ENCODE measurements around the gene SSBP2. TPM values are rescaled to one million over a fixed set of nuclear protein-coding genes. Genes with fewer than 3 reads are reported as not detected.
A peak's percentile ranks its signal among the peaks of the same experiment; 100 is the strongest.

SSBP2 gene
- total RNA-seq, 3 donors from 2014 or later = 65.5 to 110 (median 76.6) TPM

DNA sequence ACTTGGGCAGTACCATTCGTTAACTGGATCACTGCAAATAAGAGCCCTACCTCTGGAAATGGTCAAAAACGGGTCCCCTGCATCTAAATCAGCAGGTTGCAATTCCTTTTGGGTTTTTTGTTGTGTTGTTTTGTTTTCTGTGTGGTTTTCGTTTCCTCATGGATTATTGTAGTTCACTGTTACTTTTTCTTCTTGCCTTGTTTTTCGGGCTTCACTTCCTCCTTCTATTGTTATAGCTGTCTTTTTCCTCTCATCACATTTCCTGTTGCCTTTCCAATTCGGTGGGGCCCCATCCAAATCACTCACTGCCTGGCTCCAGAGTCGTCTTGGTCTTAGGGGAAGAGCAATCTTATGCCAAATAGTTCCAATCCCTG lies 8.7 kb upstream of the SSBP2 start:
- intact Hi-C loops (cut with DNase I; ENCODE audit: low total_unique reads) = no loop called here
- Histone ChIP-seq H3K36me3 (no peaks in the 10 kb centered on the region), H3K27me3 (no peaks in the 10 kb centered on the region), H3K9me3 (no peaks in the 10 kb centered on the region), H3K4me1 (peaks cover 0 to 11% of the 10 kb centered on the region in 2 donors), H3K27ac (no peak overlapping the region), H3K4me3 (no peak overlapping the region)
- DNase-seq (ENCODE audit: low spot score in 2 of 2) = no peak
- TF ChIP-seq POLR2AphosphoS5 (IDR thresholded peaks at IDR 0.05) = no peak

DNA sequence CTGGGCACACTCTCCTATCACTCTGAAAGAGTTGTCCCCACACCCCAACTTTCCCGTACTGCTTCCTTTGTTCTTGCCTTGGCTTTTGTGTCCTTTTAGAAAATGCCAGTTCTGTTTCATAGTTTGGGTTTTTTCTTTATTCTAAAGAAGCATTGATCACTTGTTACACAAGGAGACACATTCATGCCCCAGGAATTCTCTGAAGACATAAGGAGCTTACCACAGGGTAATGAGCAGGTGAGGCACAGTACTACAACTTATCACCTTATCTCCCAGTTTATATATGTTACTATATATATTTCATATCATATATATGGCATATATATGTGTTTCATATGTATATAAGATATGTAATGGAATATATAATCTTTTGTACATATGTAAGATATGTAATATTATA lies 6.5 kb upstream of the SSBP2 start:
- TF ChIP-seq, protein P1, sequence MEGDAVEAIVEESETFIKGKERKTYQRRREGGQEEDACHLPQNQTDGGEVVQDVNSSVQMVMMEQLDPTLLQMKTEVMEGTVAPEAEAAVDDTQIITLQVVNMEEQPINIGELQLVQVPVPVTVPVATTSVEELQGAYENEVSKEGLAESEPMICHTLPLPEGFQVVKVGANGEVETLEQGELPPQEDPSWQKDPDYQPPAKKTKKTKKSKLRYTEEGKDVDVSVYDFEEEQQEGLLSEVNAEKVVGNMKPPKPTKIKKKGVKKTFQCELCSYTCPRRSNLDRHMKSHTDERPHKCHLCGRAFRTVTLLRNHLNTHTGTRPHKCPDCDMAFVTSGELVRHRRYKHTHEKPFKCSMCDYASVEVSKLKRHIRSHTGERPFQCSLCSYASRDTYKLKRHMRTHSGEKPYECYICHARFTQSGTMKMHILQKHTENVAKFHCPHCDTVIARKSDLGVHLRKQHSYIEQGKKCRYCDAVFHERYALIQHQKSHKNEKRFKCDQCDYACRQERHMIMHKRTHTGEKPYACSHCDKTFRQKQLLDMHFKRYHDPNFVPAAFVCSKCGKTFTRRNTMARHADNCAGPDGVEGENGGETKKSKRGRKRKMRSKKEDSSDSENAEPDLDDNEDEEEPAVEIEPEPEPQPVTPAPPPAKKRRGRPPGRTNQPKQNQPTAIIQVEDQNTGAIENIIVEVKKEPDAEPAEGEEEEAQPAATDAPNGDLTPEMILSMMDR (IDR thresholded peaks at IDR 0.05) = no peak
- TF ChIP-seq POLR2A (IDR thresholded peaks at IDR 0.05) = no peak
- no peak for TF ChIP-seq POLR2AphosphoS5 (IDR thresholded peaks at IDR 0.05)
- Histone ChIP-seq H3K27ac (peak overlapping the region; percentile 73 to 99), H3K9me3 (no peaks in the 10 kb centered on the region), H3K4me3 (no peak overlapping the region), H3K36me3 (no peaks in the 10 kb centered on the region), H3K27me3 (no peaks in the 10 kb centered on the region), H3K4me1 (peaks cover 0 to 18% of the 10 kb centered on the region in 2 donors)
- no peak for DNase-seq (ENCODE audit: low spot score in 2 of 2)
- intact Hi-C loops (cut with DNase I; ENCODE audit: low total_unique reads) = no loop called here

DNA sequence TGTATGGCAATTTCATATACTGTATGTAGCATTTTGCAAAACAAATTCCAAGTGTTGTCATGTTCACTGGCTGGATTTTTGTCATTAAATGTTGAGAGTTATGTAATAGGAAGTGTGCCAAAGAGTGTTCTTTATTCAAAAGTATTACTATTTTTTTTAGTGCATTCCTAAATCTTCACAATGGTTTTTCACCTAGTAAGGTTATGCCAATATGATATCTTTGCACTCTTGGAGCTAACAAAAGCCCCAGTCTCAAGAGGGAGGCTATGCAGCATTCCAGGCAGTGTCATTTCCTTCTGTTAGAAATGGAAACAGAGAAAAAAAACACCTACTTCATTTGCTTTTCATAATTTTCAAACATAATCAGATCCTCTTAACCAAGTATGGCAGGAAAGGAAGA lies 5.1 kb upstream of the SSBP2 start:
- intact Hi-C loops (cut with DNase I; ENCODE audit: low total_unique reads) = no loop called here

DNA sequence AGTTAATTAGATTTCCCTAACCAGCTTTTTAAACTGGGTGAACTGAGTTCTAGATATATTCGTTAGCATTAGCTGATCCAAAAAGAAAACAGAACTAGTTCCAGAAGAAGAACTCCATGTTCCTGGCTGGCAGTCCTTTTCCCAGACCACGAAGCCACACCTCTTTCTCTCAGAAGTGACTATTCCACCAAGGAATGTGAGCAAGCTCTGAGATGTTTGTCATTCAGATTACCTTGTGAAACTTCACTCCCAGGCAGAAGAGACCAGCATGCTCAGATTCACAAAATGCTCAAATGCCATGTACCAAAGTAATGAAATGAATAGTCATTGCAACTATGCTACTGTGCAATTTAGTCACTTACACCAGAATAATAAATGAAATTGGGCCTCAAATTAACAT lies 4.4 kb upstream of the SSBP2 start:
- no peaks in the 10 kb centered on the region for H3K9me3 ChIP-seq
- no peaks in the 10 kb centered on the region for H3K36me3 ChIP-seq
- no peak overlapping the region for H3K4me3 ChIP-seq
- DNase-seq (ENCODE audit: low spot score in 2 of 2) = peak in 1 of 2 donors; percentile 86
- peak overlapping the region; percentile 73 to 99 for H3K27ac ChIP-seq
- peaks cover 0 to 18% of the 10 kb centered on the region in 2 donors for H3K4me1 ChIP-seq
- H3K27me3 ChIP-seq = no peaks in the 10 kb centered on the region
- TF ChIP-seq POLR2AphosphoS5 (IDR thresholded peaks at IDR 0.05) = peak in 2 of 3 donors; percentile 47 to 66
- TF ChIP-seq, protein P1 (IDR thresholded peaks at IDR 0.05) = no peak
- no peak for TF ChIP-seq POLR2A (IDR thresholded peaks at IDR 0.05)
- intact Hi-C loops (cut with DNase I; ENCODE audit: low total_unique reads) = no loop called here

More for the DNA sequence above, 5.1 kb upstream of the SSBP2 start:
- H3K27ac ChIP-seq = peak overlapping the region; percentile 73 to 99
- H3K4me1 ChIP-seq = peaks cover 0 to 18% of the 10 kb centered on the region in 2 donors
- no peaks in the 10 kb centered on the region for H3K27me3 ChIP-seq
- no peak for DNase-seq (ENCODE audit: low spot score in 2 of 2)
- TF ChIP-seq, protein P1 (IDR thresholded peaks at IDR 0.05) = no peak
- TF ChIP-seq POLR2A (IDR thresholded peaks at IDR 0.05) (no peak), POLR2AphosphoS5 (IDR thresholded peaks at IDR 0.05) (no peak)
- no peaks in the 10 kb centered on the region for H3K9me3 ChIP-seq
- no peak overlapping the region for H3K4me3 ChIP-seq
- H3K36me3 ChIP-seq = no peaks in the 10 kb centered on the region

DNA sequence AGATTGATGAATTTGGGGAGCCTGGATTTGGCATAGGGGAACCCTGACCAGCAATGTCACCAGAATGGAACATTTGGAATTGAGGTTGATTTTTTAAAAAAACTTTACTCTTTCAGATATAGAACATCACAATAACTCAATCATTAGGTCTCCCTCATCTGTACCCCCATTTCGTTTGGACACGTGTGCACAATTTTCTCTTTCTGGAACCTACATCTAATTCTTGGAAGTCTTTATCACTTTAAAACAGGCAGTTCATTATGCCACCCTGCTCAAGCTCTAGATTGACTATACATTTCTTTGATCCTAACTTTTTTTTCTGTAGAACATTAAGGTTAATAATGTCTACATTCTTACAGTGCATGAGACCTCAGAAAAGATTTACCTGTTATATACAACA lies 3.7 kb upstream of the SSBP2 start:
- no peaks in the 10 kb centered on the region for H3K27me3 ChIP-seq
- intact Hi-C loops (cut with DNase I; ENCODE audit: low total_unique reads) = loop anchor here (5.0 kb wide), 3 partner anchors 83 to 218 kb away; partner anchors contain the start of gene ATG10
- no peak for DNase-seq (ENCODE audit: low spot score in 2 of 2)
- H3K36me3 ChIP-seq = no peaks in the 10 kb centered on the region
- H3K9me3 ChIP-seq = no peaks in the 10 kb centered on the region
- H3K27ac ChIP-seq = peak overlapping the region; percentile 73 to 99
- no peak for TF ChIP-seq POLR2A (IDR thresholded peaks at IDR 0.05)
- TF ChIP-seq, protein P1 (IDR thresholded peaks at IDR 0.05) = no peak
- TF ChIP-seq POLR2AphosphoS5 (IDR thresholded peaks at IDR 0.05) = no peak
- peaks cover 0 to 18% of the 10 kb centered on the region in 2 donors for H3K4me1 ChIP-seq
- no peak overlapping the region for H3K4me3 ChIP-seq

DNA sequence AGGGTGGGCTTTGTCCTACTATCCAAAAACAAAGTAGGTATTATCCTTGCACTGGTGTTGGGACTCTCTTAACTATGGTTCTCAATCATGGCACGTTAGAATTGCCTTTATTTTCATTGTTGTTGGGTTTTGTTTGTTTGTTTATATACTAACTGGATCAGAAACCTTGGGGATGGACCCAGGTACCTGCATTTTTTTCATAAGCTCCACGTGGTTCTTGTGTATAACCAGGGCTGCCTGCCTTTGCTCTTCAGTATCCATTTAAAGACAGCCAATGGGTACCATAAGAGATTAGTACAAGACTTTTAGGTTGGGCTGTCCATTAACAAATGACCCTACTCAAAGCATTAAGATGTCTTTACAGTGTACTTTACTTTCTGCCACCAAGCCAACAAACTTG lies 2.5 kb upstream of the SSBP2 start:
- Histone ChIP-seq H3K4me1 (peaks cover 0 to 18% of the 10 kb centered on the region in 2 donors), H3K27me3 (no peaks in the 10 kb centered on the region), H3K4me3 (no peak overlapping the region), H3K9me3 (no peaks in the 10 kb centered on the region), H3K27ac (peak overlapping the region; percentile 34 to 99), H3K36me3 (no peaks in the 10 kb centered on the region)
- intact Hi-C loops (cut with DNase I; ENCODE audit: low total_unique reads) = loop anchor here (5.0 kb wide), 3 partner anchors 84 to 219 kb away; partner anchors contain the start of gene ATG10
- no peak for DNase-seq (ENCODE audit: low spot score in 2 of 2)
- TF ChIP-seq, protein P1 (IDR thresholded peaks at IDR 0.05) = no peak
- TF ChIP-seq POLR2AphosphoS5 (IDR thresholded peaks at IDR 0.05) (no peak), POLR2A (IDR thresholded peaks at IDR 0.05) (no peak)
